ENCODE measurements around the gene FAM20C. TPM values are rescaled to one million over a fixed set of nuclear protein-coding genes. Genes with fewer than 3 reads are reported as not detected.

Gene FAM20C
- total RNA-seq, 2 donors from 2014 or later, result 32.5 to 106 TPM

DNA sequence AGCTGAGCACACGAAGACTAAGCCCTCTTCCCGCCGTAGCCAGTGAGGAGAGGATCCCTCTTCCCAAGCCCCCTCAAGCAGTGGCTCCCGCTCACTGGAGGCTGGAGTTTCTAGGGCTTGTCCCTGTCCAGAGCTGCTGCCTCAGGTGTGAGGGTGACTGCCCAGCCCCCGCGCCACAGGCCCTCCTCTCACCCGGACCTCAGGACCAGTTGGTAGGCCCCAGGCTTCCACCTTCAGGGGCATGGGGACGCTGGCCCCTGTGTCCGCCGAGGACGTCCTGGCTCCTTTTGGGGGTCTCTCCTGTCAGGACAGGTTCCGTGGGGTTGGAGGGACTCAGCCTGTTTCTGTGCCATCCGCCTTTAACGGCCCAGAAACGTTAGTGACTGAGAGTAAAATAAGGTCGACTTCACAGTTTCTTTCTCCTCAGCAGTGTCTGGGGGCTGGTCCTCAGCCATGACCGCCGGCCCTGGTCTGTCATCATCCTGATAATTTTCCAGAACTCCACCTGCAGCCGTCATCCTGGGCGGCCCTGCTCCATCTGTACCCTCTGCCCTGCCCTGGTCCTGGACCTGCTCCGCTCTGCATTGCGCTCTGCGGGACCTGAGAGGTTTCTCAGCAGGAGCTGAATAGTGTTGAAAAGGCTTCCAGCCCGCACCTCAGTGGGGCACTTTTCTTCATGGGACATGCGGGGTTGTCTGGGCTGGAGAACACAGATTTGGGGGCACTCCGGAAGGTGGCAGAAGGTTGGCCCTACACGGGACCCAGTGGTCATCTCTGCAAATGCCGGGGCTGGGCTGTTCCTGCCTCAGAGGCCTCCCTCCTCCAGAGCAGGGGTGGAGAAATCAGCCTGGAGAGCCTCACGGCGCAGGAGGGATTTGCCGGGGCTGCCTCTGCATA lies 36.0 kb upstream of the FAM20C start:
- H3K27ac ChIP-seq, result no peak overlapping the region
- ATAC-seq (ENCODE audit: insufficient number of reproducible peaks, low FRiP score, low read depth), result no peak
- H3K27me3 ChIP-seq (replicated peaks; ENCODE audit: insufficient read depth), result no peaks in the 10 kb centered on the region
- no peak overlapping the region for H3K4me3 ChIP-seq
- TF ChIP-seq, protein P1, sequence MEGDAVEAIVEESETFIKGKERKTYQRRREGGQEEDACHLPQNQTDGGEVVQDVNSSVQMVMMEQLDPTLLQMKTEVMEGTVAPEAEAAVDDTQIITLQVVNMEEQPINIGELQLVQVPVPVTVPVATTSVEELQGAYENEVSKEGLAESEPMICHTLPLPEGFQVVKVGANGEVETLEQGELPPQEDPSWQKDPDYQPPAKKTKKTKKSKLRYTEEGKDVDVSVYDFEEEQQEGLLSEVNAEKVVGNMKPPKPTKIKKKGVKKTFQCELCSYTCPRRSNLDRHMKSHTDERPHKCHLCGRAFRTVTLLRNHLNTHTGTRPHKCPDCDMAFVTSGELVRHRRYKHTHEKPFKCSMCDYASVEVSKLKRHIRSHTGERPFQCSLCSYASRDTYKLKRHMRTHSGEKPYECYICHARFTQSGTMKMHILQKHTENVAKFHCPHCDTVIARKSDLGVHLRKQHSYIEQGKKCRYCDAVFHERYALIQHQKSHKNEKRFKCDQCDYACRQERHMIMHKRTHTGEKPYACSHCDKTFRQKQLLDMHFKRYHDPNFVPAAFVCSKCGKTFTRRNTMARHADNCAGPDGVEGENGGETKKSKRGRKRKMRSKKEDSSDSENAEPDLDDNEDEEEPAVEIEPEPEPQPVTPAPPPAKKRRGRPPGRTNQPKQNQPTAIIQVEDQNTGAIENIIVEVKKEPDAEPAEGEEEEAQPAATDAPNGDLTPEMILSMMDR (IDR thresholded peaks at IDR 0.05), result no peak
- no peaks in the 10 kb centered on the region for H3K9me3 ChIP-seq
- no peaks in the 10 kb centered on the region for H3K36me3 ChIP-seq
- DNase-seq (ENCODE audit: low spot score), result no peak
- no peaks in the 10 kb centered on the region for H3K4me1 ChIP-seq (ENCODE audit: control insufficient read depth in 1 of 2, low read depth in 2 of 2)

DNA sequence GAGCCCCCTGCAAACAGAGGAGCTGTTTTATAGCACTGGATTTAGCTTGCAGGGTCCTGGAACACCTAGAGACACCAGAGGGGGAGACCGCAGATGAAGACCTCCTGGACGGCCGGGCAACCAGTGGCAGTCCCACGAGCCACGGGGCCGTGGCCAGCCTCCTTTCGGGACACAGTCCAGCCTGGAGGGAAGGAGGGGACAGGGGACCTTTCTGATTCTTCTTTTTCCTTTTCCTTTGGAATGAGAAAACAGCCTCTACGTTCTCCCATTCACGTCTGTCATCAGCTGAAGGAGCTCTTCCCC lies 35.4 kb upstream of the FAM20C start:
- ATAC-seq (ENCODE audit: insufficient number of reproducible peaks, low FRiP score, low read depth) (no peak), DNase-seq (ENCODE audit: low spot score) (no peak)
- Histone ChIP-seq H3K4me3 (no peak overlapping the region), H3K36me3 (no peaks in the 10 kb centered on the region), H3K9me3 (no peaks in the 10 kb centered on the region), H3K4me1 (ENCODE audit: control insufficient read depth in 1 of 2, low read depth in 2 of 2) (no peaks in the 10 kb centered on the region), H3K27ac (no peak overlapping the region), H3K27me3 (replicated peaks; ENCODE audit: insufficient read depth) (no peaks in the 10 kb centered on the region)
- TF ChIP-seq, protein P1 (IDR thresholded peaks at IDR 0.05), result no peak

DNA sequence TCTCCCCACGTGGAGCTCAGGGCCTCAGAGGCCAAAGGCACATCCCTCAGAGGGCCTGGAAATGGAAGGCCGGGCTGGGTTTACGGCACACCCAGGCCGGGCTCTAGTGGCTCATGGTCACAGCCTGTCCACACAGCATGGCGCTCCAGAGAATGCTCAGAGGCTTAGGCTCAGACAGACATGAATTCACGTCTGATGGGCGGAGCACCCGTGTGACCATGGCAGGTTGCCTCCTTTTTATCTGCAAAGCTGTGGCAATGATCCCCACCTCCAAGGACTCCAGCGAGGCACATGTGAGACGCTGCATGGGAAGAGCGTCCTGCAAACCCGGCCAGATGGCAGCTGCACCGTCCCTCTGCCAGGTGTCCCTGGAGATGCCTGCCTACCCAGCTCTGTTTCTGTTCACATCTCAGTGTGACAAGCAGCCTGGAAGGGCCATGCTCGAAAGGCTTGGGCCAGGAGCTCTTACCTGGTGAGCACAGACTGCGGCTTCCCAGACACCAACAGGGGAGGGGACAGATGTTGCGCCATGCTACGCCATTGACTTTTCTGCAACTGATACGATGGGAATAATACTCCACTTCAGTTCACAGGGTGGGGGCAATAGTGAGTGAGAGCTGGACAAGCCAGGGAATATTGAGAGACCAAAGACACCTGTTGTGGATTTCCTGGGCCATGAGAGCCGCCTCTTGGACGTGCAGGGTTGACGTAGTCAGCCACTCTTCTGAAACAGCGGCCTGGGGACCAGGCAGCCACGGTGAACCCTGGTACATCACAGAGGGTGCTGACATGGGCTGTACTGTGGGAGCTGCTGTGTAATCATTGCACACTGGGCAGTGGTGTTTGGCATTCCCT lies 34.4 kb upstream of the FAM20C start:
- Histone ChIP-seq H3K27me3 (replicated peaks; ENCODE audit: insufficient read depth) (no peaks in the 10 kb centered on the region), H3K9me3 (no peaks in the 10 kb centered on the region), H3K4me1 (ENCODE audit: control insufficient read depth in 1 of 2, low read depth in 2 of 2) (no peaks in the 10 kb centered on the region), H3K4me3 (no peak overlapping the region), H3K27ac (no peak overlapping the region), H3K36me3 (no peaks in the 10 kb centered on the region)
- no peak for ATAC-seq (ENCODE audit: insufficient number of reproducible peaks, low FRiP score, low read depth)
- DNase-seq (ENCODE audit: low spot score), result no peak
- TF ChIP-seq, protein P1 (IDR thresholded peaks at IDR 0.05), result no peak

DNA sequence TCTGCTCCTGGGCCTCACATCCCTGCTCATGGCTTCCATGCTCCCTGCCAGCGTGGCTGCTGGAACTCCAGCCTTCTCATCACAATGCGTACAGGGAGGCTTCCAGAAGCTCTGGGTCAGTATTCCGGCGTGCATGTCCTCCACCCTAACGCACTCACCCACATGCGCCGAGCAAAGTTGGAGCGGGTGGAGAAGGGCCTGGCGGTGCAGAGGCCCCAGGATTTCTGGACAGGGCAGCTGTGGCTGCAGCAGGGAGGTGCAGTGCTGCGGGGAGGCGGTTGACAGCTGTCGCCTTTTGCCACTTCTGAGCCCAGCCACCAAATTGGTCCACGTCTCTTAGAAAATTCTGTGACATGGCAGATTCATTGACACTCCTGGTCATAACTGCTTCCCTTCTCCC lies 33.6 kb upstream of the FAM20C start:
- DNase-seq (ENCODE audit: low spot score), result no peak
- TF ChIP-seq, protein P1 (IDR thresholded peaks at IDR 0.05), result no peak
- H3K4me3 ChIP-seq, result no peak overlapping the region
- H3K4me1 ChIP-seq (ENCODE audit: control insufficient read depth in 1 of 2, low read depth in 2 of 2), result no peaks in the 10 kb centered on the region
- no peaks in the 10 kb centered on the region for H3K27me3 ChIP-seq (replicated peaks; ENCODE audit: insufficient read depth)
- no peak for ATAC-seq (ENCODE audit: insufficient number of reproducible peaks, low FRiP score, low read depth)
- no peaks in the 10 kb centered on the region for H3K36me3 ChIP-seq
- H3K27ac ChIP-seq, result no peak overlapping the region
- no peaks in the 10 kb centered on the region for H3K9me3 ChIP-seq
